GM19043 (cell line): Measurements from ENCODE around the gene SLC25A48.

ENCODE experiments used
- ATAC-seq: cut with Tn5 transposase; IDR thresholded peaks from one replicate; pipeline ENCODE4 v1.9.1; 2021; ENCODE audit warnings: low read depth; ENCODE audit not compliant: unreplicated experiment

Gene SLC25A48

GRCh38 chr5:135879591-135879990, 45.1 kb downstream of the SLC25A48 start:
- ATAC-seq, result no peak

DNA sequence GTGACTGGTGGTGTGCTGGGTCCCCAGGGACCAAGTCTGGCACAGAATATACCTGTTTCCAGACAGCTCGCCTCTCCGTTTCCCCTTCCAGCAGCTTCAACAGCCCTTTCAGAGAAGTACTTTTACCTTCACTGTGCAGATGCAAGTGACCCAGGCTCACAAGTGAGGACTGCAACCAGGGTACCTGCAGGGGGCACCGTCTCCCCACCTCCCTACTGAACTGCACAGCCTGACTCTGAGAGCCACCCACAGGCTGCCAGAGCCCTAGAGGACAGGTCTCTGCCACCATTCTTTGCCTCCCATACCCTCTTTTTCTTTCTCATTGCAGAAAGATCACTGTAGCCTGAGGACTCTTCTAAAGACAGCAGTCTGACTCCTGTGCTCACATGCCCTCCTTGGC, 45.8 kb downstream of the SLC25A48 start:
- no peak for ATAC-seq

- no peak for ATAC-seq
Measured at GRCh38 chr5:135880801-135881200, 46.3 kb downstream of the SLC25A48 start.

GRCh38 chr5:135881244-135881643, 46.8 kb downstream of the SLC25A48 start:
- ATAC-seq, result no peak

DNA sequence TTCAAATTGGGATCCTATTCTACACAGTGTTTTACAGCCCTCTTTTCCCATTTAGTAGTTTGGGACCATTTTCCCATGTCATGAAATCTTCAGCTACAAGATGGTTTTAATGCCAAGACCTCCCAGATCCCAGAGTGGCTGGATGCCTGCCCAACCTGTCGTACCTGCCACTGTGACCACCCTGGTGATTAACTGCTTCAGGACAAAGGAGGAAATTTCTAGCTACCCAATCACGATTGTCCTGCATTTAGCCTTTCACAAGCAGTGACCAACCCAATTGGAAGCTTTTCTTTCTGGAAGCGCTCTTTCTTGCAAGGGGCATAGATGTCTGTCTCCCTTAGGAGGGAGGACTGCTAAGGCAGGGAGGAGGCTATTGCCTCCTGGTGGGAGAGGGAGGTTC, 47.4 kb downstream of the SLC25A48 start:
- no peak for ATAC-seq

- no peak for ATAC-seq
Measured at GRCh38 chr5:135883026-135883425, 48.6 kb downstream of the SLC25A48 start.

DNA sequence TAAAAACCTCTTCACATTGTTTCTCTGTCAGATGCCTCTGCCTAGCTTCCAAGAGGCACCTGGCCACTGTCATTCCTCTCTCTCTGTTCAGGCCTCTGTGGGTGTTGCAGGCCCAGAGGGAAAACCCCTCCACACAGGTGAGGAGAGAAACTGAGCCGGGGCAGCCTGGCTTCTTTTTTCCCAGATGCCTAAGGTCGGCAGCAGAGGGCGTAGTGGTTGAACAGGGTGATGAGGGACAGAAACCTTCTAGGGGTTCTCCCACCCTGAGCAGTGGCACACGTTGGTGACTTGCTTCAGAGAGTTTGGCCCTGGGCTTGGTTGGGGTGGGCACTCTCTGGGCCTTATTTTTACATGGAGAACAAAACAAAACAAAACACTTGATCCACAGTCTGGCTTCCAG, 49.0 kb downstream of the SLC25A48 start:
- no peak for ATAC-seq

- ATAC-seq, result no peak
Measured at GRCh38 chr5:135885031-135885430, 50.6 kb downstream of the SLC25A48 start.

- ATAC-seq, result no peak
Measured at GRCh38 chr5:135886136-135886535, 51.7 kb downstream of the SLC25A48 start.

- peak; percentile 90 for ATAC-seq
Measured at GRCh38 chr5:135887447-135887864, 53.0 kb downstream of the SLC25A48 start.

- no peak for ATAC-seq
Measured at GRCh38 chr5:135887881-135888614, 53.6 kb downstream of the SLC25A48 start.

GRCh38 chr5:135890296-135890695, 55.8 kb downstream of the SLC25A48 start:
- no peak for ATAC-seq

DNA sequence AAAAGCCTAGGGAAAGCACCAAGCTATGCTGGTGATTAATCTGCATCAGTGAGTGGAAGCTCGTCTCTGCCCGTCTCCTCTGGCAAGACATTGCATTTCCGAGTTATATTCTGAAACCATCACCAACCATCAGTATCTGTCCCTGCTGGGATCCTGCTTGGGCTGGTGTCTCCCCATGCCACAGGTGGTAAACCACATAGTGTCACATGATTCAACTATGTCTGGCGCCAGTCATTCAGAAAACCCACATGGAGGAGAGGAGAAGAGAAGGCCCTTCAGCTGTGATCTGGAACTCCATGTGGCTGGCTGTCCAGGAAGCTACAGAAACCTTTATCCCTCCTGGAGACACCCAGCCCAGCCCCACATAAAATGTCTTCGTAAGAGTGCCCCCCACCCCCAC, 56.4 kb downstream of the SLC25A48 start:
- no peak for ATAC-seq

DNA sequence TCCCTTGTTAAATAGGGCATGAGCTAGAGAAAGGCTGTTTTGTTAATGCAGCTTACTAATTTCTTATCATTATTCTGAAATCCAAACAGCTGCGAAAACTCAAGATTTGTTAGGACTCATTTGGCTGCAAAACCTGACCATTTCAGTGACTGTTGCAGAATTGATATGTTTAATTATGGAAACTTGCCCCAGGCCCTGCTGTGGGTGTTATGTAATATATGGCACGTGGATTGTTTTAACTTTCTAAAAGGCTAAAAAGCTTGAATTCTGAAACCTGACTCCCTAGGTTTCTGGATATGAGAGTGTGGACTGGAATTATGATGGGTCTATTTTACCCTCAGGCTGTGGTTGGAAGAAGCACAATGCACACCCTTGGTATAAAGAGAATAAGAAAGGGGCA, 56.8 kb downstream of the SLC25A48 start:
- no peak for ATAC-seq

DNA sequence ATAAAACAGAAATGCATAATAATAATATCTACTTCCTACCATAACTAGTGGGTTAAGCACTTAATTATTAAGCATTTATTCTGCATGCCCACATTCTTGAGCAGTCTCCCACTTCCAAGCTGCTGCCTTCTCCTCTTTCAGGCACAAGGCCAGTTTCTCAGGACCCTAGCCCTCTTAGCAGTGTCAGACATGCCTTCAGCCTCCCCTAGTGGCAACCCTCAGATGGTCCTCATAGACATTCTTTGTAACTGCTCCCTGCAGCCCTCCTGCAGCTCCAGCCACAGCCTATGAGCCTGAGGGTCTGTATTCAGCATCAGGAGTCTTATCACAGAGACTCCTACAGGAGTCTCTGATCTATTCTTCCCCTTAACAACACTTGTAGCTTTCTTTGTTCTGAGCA, 57.3 kb downstream of the SLC25A48 start:
- no peak for ATAC-seq

DNA sequence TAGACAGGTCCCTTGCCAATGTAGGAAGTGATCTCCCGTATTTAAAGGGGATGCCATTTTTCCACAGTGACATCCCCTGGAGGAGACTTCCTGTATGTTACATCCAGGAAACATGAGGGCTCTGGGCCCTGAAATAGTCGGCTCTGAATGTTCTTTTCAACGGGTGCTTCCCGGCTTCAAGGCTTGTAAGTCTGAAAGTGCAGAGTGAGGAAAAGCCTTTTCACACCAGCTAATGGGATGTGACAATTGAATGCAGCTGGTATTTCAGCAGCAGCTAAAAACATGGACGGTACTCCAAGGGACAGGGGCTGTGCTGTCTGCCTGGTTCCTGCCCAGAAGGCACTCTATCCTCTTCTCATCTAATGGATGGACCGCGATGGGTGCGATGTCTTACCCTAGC, 59.8 kb downstream of the SLC25A48 start:
- no peak for ATAC-seq

DNA sequence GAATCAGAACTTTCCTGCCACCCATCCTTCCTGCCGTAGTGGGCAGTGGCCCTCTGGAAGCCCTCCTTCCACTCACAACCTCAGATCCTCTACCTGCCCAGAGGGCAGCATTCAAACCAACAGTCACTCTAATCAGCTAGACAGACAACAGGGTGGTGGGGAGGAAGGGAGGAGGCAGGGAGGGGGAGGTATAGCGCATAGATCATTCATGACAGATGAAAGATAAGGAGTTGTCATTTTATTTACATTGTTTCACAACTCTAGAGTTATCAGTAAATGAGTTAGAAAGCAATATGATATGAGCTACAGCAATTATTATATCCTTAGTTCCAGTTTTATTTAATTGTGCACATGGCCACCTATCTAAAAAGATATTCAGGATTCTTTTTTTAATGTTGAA, 60.3 kb downstream of the SLC25A48 start:
- ATAC-seq, result no peak

- no peak for ATAC-seq
Measured at GRCh38 chr5:135895474-135896006, 61.1 kb downstream of the SLC25A48 start, which contains the start of gene IL9. Gene IL9, minus strand, starts transcription at chr5:135895841. Its CDS starts 25 bp downstream, at chr5:135895816.

GRCh38 chr5:135898651-135899050, 64.2 kb downstream of the SLC25A48 start:
- ATAC-seq, result no peak

DNA sequence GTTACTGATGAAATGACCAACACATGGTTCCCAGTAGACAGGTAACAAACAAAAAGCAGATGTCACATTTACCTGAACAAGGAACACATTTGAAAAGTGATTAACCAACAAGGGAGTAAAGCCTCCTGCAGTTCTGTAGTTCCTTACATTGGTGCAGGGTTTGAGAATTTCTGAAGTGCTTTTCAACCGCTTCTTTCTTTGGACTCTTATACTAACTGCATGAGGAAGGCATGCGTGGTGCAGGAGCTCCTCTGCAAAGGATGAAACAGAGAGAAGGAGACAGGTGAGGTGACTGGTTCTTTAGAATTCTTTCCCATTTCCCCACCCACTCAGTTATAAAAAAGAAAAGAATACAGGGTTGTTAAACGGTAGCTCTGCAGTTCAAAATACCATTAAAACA, 65.8 kb downstream of the SLC25A48 start:
- no peak for ATAC-seq

GRCh38 chr5:135901633-135902032, 67.2 kb downstream of the SLC25A48 start:
- ATAC-seq, result no peak

- ATAC-seq, result no peak
Measured at GRCh38 chr5:135905144-135905543, 70.7 kb downstream of the SLC25A48 start.
